Mesothelial cell of epicardium (in vitro differentiated cells): Measurements from ENCODE around the gene LTBP1. TPM values are rescaled to one million over a fixed set of nuclear protein-coding genes. Genes with fewer than 3 reads are reported as not detected.

Experiments
- DNase-seq, 2 experiments: peaks; one replicate each; pipeline ENCODE4 v3.0.0; 2021; ENCODE audit warnings: low spot score in 2 of 2; ENCODE audit not compliant: unreplicated experiment in 2 of 2
- H3K27ac Mint-ChIP-seq: 2 replicates; pipeline ENCODE4 v1.8.0; 2021; ENCODE audit warnings: mixed read lengths
- H3K27me3 Mint-ChIP-seq: 2 replicates; pipeline ENCODE4 v1.8.0; 2021; ENCODE audit warnings: low read depth, mixed read lengths
- H3K36me3 Mint-ChIP-seq: 2 replicates; pipeline ENCODE4 v1.8.0; 2021; ENCODE audit warnings: mixed read lengths
- H3K4me1 Mint-ChIP-seq: 2 replicates; pipeline ENCODE4 v1.8.0; 2021; ENCODE audit warnings: mixed read lengths
- H3K4me3 Mint-ChIP-seq: 2 replicates; pipeline ENCODE4 v1.8.0; 2021; ENCODE audit warnings: mild to moderate bottlenecking, moderate library complexity, mixed read lengths
- H3K9me3 Mint-ChIP-seq: 2 replicates; pipeline ENCODE4 v1.8.0; 2021; ENCODE audit warnings: mixed read lengths
- CTCF ChIP-seq: fragments of 200-600 bp; sonication (generic); IDR thresholded peaks from one replicate; pipeline ENCODE4 v1.5.0; 2021; ENCODE audit warnings: antibody characterized with exemption; ENCODE audit not compliant: unreplicated experiment
- total RNA-seq: library from RNA; stranded (reverse); gene quantifications from 3 replicates; pipeline ENCODE4 v1.2.1, GENCODE V29; 2021

LTBP1 gene
- total RNA-seq, 1 donor from 2014 or later, result 80.2 TPM

- H3K27ac Mint-ChIP-seq, result no peak overlapping the region
- H3K36me3 Mint-ChIP-seq, result peaks cover 5% of the 10 kb centered on the region
- peaks cover 12% of the 10 kb centered on the region for H3K4me1 Mint-ChIP-seq
- H3K27me3 Mint-ChIP-seq, result no peaks in the 10 kb centered on the region
- DNase-seq, result no peak
- H3K9me3 Mint-ChIP-seq, result no peaks in the 10 kb centered on the region
- H3K4me3 Mint-ChIP-seq, result no peak overlapping the region
- no peak for TF ChIP-seq CTCF
Observed at GRCh38 chr2:33085646-33086045, 138.9 kb downstream of the LTBP1 start.

DNA sequence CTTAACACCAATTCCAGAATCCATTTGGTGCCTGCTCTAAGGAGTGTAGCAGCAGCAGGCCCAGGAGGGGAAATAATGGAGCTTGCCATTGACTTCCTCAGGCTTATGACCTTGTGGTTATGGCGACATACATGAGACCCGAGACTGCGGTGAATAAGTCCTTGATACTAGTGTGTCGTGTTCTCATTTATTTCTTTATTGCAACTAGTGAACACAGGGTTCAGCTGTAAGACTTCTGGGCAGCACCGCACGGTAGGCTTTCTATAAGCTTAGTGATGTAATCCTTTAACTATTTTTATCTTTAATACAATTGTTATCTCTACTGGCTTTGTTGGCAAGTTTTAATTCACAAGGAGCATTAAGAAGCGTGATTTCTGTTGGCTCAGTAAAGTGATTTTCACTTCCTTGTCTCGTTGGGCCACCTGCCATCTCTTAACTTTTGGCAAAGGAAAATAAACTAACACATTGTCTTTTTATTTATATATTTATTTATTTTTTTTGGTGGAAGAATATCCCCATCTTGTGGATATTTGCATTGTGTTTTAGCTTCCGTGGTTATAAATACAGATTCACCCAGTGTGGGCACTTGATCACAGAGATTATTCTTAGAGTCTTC is 139.8 kb downstream of the LTBP1 start:
- no peaks in the 10 kb centered on the region for H3K9me3 Mint-ChIP-seq
- no peak for DNase-seq
- H3K36me3 Mint-ChIP-seq, result peaks cover 5% of the 10 kb centered on the region
- TF ChIP-seq CTCF, result no peak
- H3K27me3 Mint-ChIP-seq, result no peaks in the 10 kb centered on the region
- H3K27ac Mint-ChIP-seq, result no peak overlapping the region
- H3K4me3 Mint-ChIP-seq, result no peak overlapping the region
- peaks cover 12% of the 10 kb centered on the region for H3K4me1 Mint-ChIP-seq

GRCh38 chr2:33090553-33091134 is 143.9 kb downstream of the LTBP1 start:
- no peaks in the 10 kb centered on the region for H3K27me3 Mint-ChIP-seq
- no peak overlapping the region for H3K27ac Mint-ChIP-seq

GRCh38 chr2:33091541-33092123 is 144.9 kb downstream of the LTBP1 start:
- Mint-ChIP-seq H3K27me3 (no peaks in the 10 kb centered on the region), H3K27ac (no peak overlapping the region), H3K9me3 (peaks cover 17% of the 10 kb centered on the region), H3K36me3 (peaks cover 3% of the 10 kb centered on the region), H3K4me1 (peaks cover under 1% of the 10 kb centered on the region), H3K4me3 (no peak overlapping the region)
- no peak for TF ChIP-seq CTCF
- no peak for DNase-seq

More at GRCh38 chr2:33090553-33091134, 143.9 kb downstream of the LTBP1 start:
- no peak for TF ChIP-seq CTCF
- Mint-ChIP-seq H3K9me3 (peaks cover 8% of the 10 kb centered on the region), H3K4me1 (peaks cover 7% of the 10 kb centered on the region), H3K36me3 (no peaks in the 10 kb centered on the region), H3K4me3 (no peak overlapping the region)
- no peak for DNase-seq

DNA sequence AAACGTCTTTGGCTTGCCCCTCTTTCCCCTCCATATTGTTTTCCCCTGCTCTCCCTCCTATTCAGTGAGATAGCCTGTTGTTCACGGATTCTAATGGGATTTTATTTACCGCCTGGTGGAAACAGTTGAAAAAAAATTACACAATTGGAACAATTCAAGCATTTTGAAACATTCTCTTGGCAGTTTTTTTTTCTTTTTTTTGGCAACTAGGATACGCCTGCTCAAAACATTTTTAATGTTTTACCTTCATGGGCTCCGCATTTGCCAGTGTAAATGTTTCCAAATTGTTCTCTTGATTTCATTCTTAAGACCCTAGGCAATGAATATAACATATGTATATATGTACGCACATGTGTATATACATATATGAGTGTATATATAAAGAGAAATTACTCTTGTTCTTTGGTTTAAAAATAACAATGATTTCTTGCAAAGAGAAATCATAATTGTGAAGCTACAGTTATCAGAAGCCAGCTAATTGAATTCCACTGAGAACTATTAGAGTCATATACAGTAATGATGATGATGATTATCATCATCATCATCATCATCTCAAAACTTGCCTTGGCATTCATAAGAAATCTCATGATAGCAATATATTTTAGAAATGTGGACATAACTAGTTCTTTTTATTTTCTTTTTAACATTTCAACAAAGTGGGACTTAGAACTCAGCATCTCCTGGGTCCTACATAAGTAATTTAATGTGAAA is 146.7 kb downstream of the LTBP1 start:
- Mint-ChIP-seq H3K4me1 (no peaks in the 10 kb centered on the region), H3K4me3 (no peak overlapping the region), H3K36me3 (peaks cover 3% of the 10 kb centered on the region), H3K27ac (no peak overlapping the region), H3K27me3 (no peaks in the 10 kb centered on the region), H3K9me3 (peaks cover 18% of the 10 kb centered on the region)
- TF ChIP-seq CTCF, result no peak
- DNase-seq, result no peak
